Measurements from ENCODE around the gene DOCK11.

Gene DOCK11

GRCh38 chrX:118660085-118660484, 164.5 kb downstream of the DOCK11 start:
- H3K4me3 ChIP-seq (ENCODE audit: low read depth, low read length), result no peak overlapping the region
- TF ChIP-seq CTCF (IDR thresholded peaks at IDR 0.05; ENCODE audit: control insufficient read depth, extremely low read depth, insufficient read depth), result no peak
- no peak for DNase-seq (ENCODE audit: low read depth)

- no peak for DNase-seq (ENCODE audit: low read depth)
- no peak for TF ChIP-seq CTCF (IDR thresholded peaks at IDR 0.05; ENCODE audit: control insufficient read depth, extremely low read depth, insufficient read depth)
- H3K4me3 ChIP-seq (ENCODE audit: low read depth, low read length), result no peak overlapping the region
Measured at GRCh38 chrX:118665204-118665603, 169.6 kb downstream of the DOCK11 start.

DNA sequence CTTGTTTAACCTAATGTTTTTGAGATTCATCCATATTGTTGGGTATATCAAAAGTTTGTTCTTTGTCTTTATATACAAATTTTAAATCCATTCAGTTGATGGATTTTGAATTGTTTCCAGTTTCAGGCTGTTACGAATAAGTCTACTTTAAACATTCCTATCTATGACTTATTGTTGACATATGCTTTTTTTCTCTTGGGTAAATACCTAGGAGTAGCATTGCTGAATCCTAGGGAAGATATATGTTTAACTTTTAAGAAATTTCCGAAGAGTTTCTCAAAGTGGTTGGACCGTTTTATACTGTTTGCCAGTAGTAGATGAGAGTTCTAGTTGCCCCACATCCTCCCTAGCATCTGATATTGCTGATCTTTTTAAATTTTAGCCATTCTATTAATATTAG, 170.9 kb downstream of the DOCK11 start:
- DNase-seq (ENCODE audit: low read depth), result no peak
- TF ChIP-seq CTCF (IDR thresholded peaks at IDR 0.05; ENCODE audit: control insufficient read depth, extremely low read depth, insufficient read depth), result no peak
- H3K4me3 ChIP-seq (ENCODE audit: low read depth, low read length), result no peak overlapping the region

DNA sequence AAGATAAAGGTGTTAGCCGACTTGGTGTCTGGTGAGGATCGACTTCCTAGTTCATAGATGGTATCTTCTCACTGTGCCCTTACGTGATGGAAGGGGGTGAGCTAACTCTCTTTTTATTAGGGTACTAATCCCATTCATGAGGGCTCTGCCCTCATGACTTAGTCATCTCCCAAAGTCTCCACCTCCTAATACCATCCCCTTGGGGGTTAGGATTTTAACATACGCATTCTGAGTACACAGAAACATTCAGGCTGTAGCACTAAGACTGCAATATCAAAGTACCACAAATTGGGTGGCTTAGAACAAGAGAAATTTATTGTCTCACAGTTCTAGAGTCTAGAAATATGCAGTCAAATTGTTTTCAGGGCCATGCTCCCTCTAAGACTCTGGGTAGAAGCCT, 173.8 kb downstream of the DOCK11 start:
- TF ChIP-seq CTCF (IDR thresholded peaks at IDR 0.05; ENCODE audit: control insufficient read depth, extremely low read depth, insufficient read depth), result no peak
- H3K4me3 ChIP-seq (ENCODE audit: low read depth, low read length), result no peak overlapping the region
- DNase-seq (ENCODE audit: low read depth), result no peak

DNA sequence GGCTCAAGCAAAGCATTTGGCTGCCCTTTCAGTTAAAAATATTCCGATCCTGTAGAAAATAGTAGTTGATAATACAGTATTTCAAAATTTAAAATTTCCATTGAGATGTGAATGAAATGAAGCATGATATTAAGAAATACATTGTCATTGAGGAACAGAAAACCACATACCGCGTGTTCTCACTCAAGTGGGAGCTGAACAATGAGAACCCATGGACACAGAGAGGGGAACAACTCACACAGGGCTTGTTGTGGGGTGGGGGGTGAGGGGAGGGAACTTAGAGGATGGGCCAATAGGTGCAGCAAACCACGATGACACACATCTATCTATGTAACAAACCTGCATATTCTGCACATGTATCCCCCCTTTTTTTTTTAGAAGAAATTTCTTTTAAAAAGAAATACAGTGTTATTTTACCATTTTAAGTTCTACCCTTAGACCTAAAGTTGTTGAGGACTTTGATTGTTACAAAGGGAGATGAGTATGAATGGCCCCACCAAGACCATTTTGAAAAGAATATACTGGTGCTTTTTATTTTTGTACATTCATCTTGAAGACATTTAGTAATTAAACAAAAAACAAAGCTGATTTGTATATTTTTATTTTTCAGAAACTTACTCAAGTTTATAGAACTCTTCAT, 179.8 kb downstream of the DOCK11 start:
- DNase-seq (ENCODE audit: low read depth), result no peak
- no peak for TF ChIP-seq CTCF (IDR thresholded peaks at IDR 0.05; ENCODE audit: control insufficient read depth, extremely low read depth, insufficient read depth)
- no peak overlapping the region for H3K4me3 ChIP-seq (ENCODE audit: low read depth, low read length)

DNA sequence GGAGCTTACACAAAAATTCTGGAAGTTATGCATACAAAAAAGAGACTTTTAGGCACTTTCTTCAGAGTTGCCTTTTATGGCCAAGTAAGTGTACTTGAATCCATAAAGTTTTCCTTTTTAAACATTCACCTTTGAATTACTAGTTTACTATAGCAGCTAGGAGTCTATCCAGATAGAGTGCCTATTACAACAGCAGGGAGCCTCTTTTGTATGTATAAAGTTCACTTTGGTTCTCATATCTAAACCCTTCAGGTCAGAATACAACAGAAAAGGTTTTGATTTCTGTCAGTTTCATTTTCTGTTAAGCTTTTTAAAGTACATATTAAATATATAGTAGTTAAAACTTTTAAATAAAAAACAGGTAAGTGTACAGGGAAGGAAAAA, 180.3 kb downstream of the DOCK11 start:
- TF ChIP-seq CTCF (IDR thresholded peaks at IDR 0.05; ENCODE audit: control insufficient read depth, extremely low read depth, insufficient read depth), result no peak
- DNase-seq (ENCODE audit: low read depth), result no peak
- H3K4me3 ChIP-seq (ENCODE audit: low read depth, low read length), result no peak overlapping the region

- no peak for TF ChIP-seq CTCF (IDR thresholded peaks at IDR 0.05; ENCODE audit: control insufficient read depth, extremely low read depth, insufficient read depth)
- DNase-seq (ENCODE audit: low read depth), result no peak
Measured at GRCh38 chrX:118677318-118677717, 181.7 kb downstream of the DOCK11 start.

More at GRCh38 chrX:118677318-118677717, 181.7 kb downstream of the DOCK11 start:
- H3K4me3 ChIP-seq (ENCODE audit: low read depth, low read length), result no peak overlapping the region

All from LNCaP clone FGC (cell line).